Neural cell (in vitro differentiated cells): ENCODE measurements around the gene RYR2. TPM values are rescaled to one million over a fixed set of nuclear protein-coding genes. Genes with fewer than 3 reads are reported as not detected.

Experiments used
- H2AFZ ChIP-seq: fragments of 200-600, 300-800 bp; sonication (generic), shearing (Covaris generic); 2 replicates; pipeline ENCODE4 v1.6.0; 2014; ENCODE audit warnings: low read depth, mild to moderate bottlenecking, antibody characterized with exemption, low read length, moderate library complexity
- H3F3A ChIP-seq: fragments of 200-600 bp; shearing (Covaris generic); 2 replicates; pipeline ENCODE4 v1.6.1; 2016; ENCODE audit warnings: mild to moderate bottlenecking, moderate library complexity, mixed read lengths, antibody characterized with exemption, low read length; ENCODE audit not compliant: insufficient read depth, poor library complexity, severe bottlenecking
- H3K27ac ChIP-seq: fragments of 200-600, 300-800 bp; sonication (generic), shearing (Covaris generic); 2 replicates; pipeline ENCODE4 v1.5.1; 2014; ENCODE audit warnings: mild to moderate bottlenecking, low read length, moderate library complexity
- H3K27me3 ChIP-seq: fragments of 300-800, 200-600 bp; sonication (generic), shearing (Covaris generic); 2 replicates; pipeline ENCODE4 v1.6.0; 2014; ENCODE audit warnings: mild to moderate bottlenecking, low read depth, low read length, moderate library complexity; ENCODE audit not compliant: insufficient read depth
- H3K36me3 ChIP-seq: fragments of 300-800, 200-600 bp; sonication (generic), shearing (Covaris generic); 2 replicates; pipeline ENCODE4 v1.5.1; 2014; ENCODE audit warnings: mild to moderate bottlenecking, antibody characterized with exemption, low read length, moderate library complexity; ENCODE audit not compliant: insufficient read depth
- H3K4me2 ChIP-seq: fragments of 300-800, 200-600 bp; sonication (generic), shearing (Covaris generic); 2 replicates; pipeline ENCODE4 v1.6.0; 2014; ENCODE audit warnings: mild to moderate bottlenecking, low read length
- H3K4me3 ChIP-seq: fragments of 300-800, 200-600 bp; sonication (generic), shearing (Covaris generic); 2 replicates; pipeline ENCODE4 v1.5.1; 2014; ENCODE audit warnings: mild to moderate bottlenecking, low read length, moderate library complexity
- H3K79me2 ChIP-seq: fragments of 200-600 bp; shearing (Covaris generic); replicated peaks from 2 replicates; pipeline ENCODE4 v1.6.0; 2014; ENCODE audit warnings: mild to moderate bottlenecking, low read length, moderate library complexity; ENCODE audit not compliant: insufficient read depth
- H3K9ac ChIP-seq: fragments of 300-800, 200-600 bp; sonication (generic), shearing (Covaris generic); 2 replicates; pipeline ENCODE4 v1.6.1; 2016; ENCODE audit warnings: mild to moderate bottlenecking, low read length, mixed read lengths
- H3K9me2 ChIP-seq: fragments of 200-600 bp; shearing (Covaris generic); 2 replicates; pipeline ENCODE4 v1.6.1; 2016; ENCODE audit warnings: mild to moderate bottlenecking, low read length, mixed read lengths; ENCODE audit not compliant: insufficient read depth
- H3K9me3 ChIP-seq: fragments of 200-600, 300-800 bp; sonication (generic), shearing (Covaris generic); 2 replicates; pipeline ENCODE4 v1.6.1; 2016; ENCODE audit warnings: mild to moderate bottlenecking, mixed run types, low read length, moderate library complexity, mixed read lengths
- H4K20me1 ChIP-seq: fragments of 200-600 bp; shearing (Covaris generic); 2 replicates; pipeline ENCODE4 v1.6.1; 2016; ENCODE audit warnings: mild to moderate bottlenecking, mixed run types; ENCODE audit not compliant: insufficient read depth
- EP300 ChIP-seq: fragments of 450-650 bp; conservative IDR thresholded peaks from 2 replicates; pipeline ENCODE4 v1.6.1; 2014; ENCODE audit warnings: antibody characterized with exemption, mild to moderate bottlenecking, moderate library complexity; ENCODE audit not compliant: poor library complexity, severe bottlenecking
- EZH2 ChIP-seq: fragments of 200-600, 300-800 bp; shearing (Covaris generic), sonication (generic); IDR thresholded peaks from 2 replicates; pipeline ENCODE4 v1.6.1; 2014; ENCODE audit warnings: antibody characterized with exemption, low read length, borderline replicate concordance, mild to moderate bottlenecking; ENCODE audit not compliant: insufficient read depth, poor library complexity, severe bottlenecking
- MXI1 ChIP-seq: fragments of 450-650 bp; conservative IDR thresholded peaks from 2 replicates; pipeline ENCODE4 v1.6.1; 2014; ENCODE audit warnings: antibody characterized with exemption, mild to moderate bottlenecking; ENCODE audit not compliant: poor library complexity, severe bottlenecking
- POLR2AphosphoS5 ChIP-seq: IDR thresholded peaks from 2 replicates; pipeline ENCODE4 v1.6.1; 2012
- RAD21 ChIP-seq: fragments of 450-650 bp; conservative IDR thresholded peaks from 2 replicates; pipeline ENCODE4 v1.6.1; 2014; ENCODE audit warnings: antibody characterized with exemption, mild to moderate bottlenecking, moderate library complexity
- SMC3 ChIP-seq: fragments of 450-650 bp; conservative IDR thresholded peaks from 2 replicates; pipeline ENCODE4 v1.6.1; 2014; ENCODE audit warnings: antibody characterized with exemption, mild to moderate bottlenecking, moderate library complexity; ENCODE audit not compliant: poor library complexity
- TAF1 ChIP-seq: IDR thresholded peaks from 2 replicates; pipeline ENCODE4 v1.6.1; 2012; ENCODE audit warnings: low read depth
- polyA plus RNA-seq: library from polyadenylated mRNA; depleted of rRNA; stranded (reverse); fragments of >200 nt; gene quantifications from 2 replicates; pipeline ENCODE4 v1.2.3, GENCODE V29; 2014
- TF ChIP-seq, protein P1 (sequence below): IDR thresholded peaks from 2 replicates; pipeline ENCODE4 v1.6.1; 2012; ENCODE audit warnings: borderline replicate concordance
- TF ChIP-seq, protein P2 (sequence below): fragments of 450-650 bp; IDR thresholded peaks from 2 replicates; pipeline ENCODE4 v1.5.1; 2014; ENCODE audit warnings: antibody characterized with exemption, mild to moderate bottlenecking, moderate library complexity; ENCODE audit not compliant: poor library complexity, severe bottlenecking

Gene RYR2
- polyA plus RNA-seq, 1 donor from 2014 or later, result 3.8 TPM

DNA sequence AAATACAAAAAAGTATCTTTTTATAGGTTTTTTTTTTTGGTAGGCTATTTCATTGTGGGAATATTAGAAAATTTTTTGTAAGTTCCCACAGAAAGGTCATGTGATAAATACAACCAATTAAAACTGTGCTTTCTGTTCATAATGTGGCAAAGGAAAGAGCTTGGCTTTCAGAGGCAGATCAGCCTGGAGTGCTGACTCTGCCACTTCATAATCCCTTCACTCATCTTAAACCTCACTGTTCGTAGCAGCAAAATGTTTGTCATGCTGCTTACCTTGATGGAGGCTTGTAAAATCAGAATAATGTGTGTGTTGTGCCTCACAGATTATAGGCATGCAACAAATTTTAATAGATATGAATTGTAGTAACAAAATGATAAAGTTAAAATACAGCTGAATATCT, 671.9 kb downstream of the RYR2 start:
- H2AFZ ChIP-seq, result no peak overlapping the region
- TF ChIP-seq, protein P1, sequence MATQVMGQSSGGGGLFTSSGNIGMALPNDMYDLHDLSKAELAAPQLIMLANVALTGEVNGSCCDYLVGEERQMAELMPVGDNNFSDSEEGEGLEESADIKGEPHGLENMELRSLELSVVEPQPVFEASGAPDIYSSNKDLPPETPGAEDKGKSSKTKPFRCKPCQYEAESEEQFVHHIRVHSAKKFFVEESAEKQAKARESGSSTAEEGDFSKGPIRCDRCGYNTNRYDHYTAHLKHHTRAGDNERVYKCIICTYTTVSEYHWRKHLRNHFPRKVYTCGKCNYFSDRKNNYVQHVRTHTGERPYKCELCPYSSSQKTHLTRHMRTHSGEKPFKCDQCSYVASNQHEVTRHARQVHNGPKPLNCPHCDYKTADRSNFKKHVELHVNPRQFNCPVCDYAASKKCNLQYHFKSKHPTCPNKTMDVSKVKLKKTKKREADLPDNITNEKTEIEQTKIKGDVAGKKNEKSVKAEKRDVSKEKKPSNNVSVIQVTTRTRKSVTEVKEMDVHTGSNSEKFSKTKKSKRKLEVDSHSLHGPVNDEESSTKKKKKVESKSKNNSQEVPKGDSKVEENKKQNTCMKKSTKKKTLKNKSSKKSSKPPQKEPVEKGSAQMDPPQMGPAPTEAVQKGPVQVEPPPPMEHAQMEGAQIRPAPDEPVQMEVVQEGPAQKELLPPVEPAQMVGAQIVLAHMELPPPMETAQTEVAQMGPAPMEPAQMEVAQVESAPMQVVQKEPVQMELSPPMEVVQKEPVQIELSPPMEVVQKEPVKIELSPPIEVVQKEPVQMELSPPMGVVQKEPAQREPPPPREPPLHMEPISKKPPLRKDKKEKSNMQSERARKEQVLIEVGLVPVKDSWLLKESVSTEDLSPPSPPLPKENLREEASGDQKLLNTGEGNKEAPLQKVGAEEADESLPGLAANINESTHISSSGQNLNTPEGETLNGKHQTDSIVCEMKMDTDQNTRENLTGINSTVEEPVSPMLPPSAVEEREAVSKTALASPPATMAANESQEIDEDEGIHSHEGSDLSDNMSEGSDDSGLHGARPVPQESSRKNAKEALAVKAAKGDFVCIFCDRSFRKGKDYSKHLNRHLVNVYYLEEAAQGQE, result no peak
- TF ChIP-seq SMC3 (no peak), TAF1 (no peak), EP300 (no peak), MXI1 (no peak), RAD21 (no peak), POLR2AphosphoS5 (no peak), EZH2 (no peak)
- TF ChIP-seq, protein P2, sequence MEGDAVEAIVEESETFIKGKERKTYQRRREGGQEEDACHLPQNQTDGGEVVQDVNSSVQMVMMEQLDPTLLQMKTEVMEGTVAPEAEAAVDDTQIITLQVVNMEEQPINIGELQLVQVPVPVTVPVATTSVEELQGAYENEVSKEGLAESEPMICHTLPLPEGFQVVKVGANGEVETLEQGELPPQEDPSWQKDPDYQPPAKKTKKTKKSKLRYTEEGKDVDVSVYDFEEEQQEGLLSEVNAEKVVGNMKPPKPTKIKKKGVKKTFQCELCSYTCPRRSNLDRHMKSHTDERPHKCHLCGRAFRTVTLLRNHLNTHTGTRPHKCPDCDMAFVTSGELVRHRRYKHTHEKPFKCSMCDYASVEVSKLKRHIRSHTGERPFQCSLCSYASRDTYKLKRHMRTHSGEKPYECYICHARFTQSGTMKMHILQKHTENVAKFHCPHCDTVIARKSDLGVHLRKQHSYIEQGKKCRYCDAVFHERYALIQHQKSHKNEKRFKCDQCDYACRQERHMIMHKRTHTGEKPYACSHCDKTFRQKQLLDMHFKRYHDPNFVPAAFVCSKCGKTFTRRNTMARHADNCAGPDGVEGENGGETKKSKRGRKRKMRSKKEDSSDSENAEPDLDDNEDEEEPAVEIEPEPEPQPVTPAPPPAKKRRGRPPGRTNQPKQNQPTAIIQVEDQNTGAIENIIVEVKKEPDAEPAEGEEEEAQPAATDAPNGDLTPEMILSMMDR, result no peak
- no peaks in the 10 kb centered on the region for H4K20me1 ChIP-seq
- H3K4me2 ChIP-seq, result no peak overlapping the region
- H3K79me2 ChIP-seq, result no peaks in the 10 kb centered on the region
- no peaks in the 10 kb centered on the region for H3K27me3 ChIP-seq
- H3K9ac ChIP-seq, result no peak overlapping the region
- no peak overlapping the region for H3K27ac ChIP-seq
- no peaks in the 10 kb centered on the region for H3K36me3 ChIP-seq
- no peaks in the 10 kb centered on the region for H3K9me2 ChIP-seq
- no peaks in the 10 kb centered on the region for H3K9me3 ChIP-seq
- H3F3A ChIP-seq, result peaks cover 2% of the 10 kb centered on the region
- no peak overlapping the region for H3K4me3 ChIP-seq

DNA sequence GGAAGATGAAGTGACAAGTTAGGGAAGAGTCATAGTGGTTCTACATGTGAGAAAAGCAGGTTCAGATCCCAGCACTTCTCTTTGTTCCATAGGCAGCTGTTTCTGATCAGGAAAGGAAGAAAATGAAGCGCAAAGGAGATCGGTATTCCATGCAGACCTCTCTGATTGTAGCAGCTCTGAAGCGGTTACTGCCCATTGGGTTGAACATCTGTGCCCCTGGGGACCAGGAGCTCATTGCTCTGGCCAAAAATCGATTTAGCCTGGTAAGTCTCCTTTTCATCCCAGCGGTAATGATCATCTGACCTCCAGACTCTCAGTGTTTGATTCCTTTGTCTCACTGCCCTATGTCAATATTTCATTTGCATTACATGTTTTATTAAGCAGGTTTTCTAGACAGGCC, 675.1 kb downstream of the RYR2 start:
- Histone ChIP-seq H3F3A (peaks cover 2% of the 10 kb centered on the region), H2AFZ (no peak overlapping the region), H3K4me3 (no peak overlapping the region), H3K4me2 (no peak overlapping the region), H3K9ac (no peak overlapping the region), H3K27me3 (no peaks in the 10 kb centered on the region), H4K20me1 (no peaks in the 10 kb centered on the region), H3K79me2 (no peaks in the 10 kb centered on the region), H3K9me2 (no peaks in the 10 kb centered on the region), H3K27ac (no peak overlapping the region), H3K9me3 (no peaks in the 10 kb centered on the region), H3K36me3 (no peaks in the 10 kb centered on the region)
- no peak for TF ChIP-seq RAD21
- TF ChIP-seq, protein P2, result no peak
- no peak for TF ChIP-seq POLR2AphosphoS5
- TF ChIP-seq SMC3, result no peak
- no peak for TF ChIP-seq EZH2
- no peak for TF ChIP-seq EP300
